HG03066 (cell line): ENCODE data around the gene ZNF331.
A peak's percentile ranks its signal among the peaks of the same experiment; 100 is the strongest.

ENCODE experiments used
- ATAC-seq: cut with Tn5 transposase; IDR thresholded peaks from one replicate; pipeline ENCODE4 v1.9.1; 2021; ENCODE audit warnings: low read depth; ENCODE audit not compliant: unreplicated experiment

ZNF331 gene

GRCh38 chr19:53520547-53521372 lies 17.2 kb upstream of the ZNF331 start:
- ATAC-seq, result peak; percentile 95

GRCh38 chr19:53521373-53522202 lies 16.4 kb upstream of the ZNF331 start:
- ATAC-seq, result no peak

- ATAC-seq, result no peak
Observed at GRCh38 chr19:53525922-53526321, 12.0 kb upstream of the ZNF331 start.

GRCh38 chr19:53530622-53531021 lies 7.3 kb upstream of the ZNF331 start:
- ATAC-seq, result no peak

- no peak for ATAC-seq
Observed at GRCh38 chr19:53531457-53531856, 6.5 kb upstream of the ZNF331 start.

- ATAC-seq, result no peak
Observed at GRCh38 chr19:53532362-53532761, 5.6 kb upstream of the ZNF331 start.

GRCh38 chr19:53536225-53536548 lies 1.8 kb upstream of the ZNF331 start:
- no peak for ATAC-seq

GRCh38 chr19:53537121-53537520 lies 824 bp upstream of the ZNF331 start:
- no peak for ATAC-seq

- no peak for ATAC-seq
Observed at GRCh38 chr19:53538378-53539109, 599 bp downstream of the ZNF331 start.

GRCh38 chr19:53540091-53540490 lies 2.1 kb downstream of the ZNF331 start:
- ATAC-seq, result no peak

GRCh38 chr19:53541971-53542370 lies 4.0 kb downstream of the ZNF331 start:
- no peak for ATAC-seq

- ATAC-seq, result no peak
Observed at GRCh38 chr19:53545271-53546065, 7.5 kb downstream of the ZNF331 start.

GRCh38 chr19:53546758-53547513 lies 9.0 kb downstream of the ZNF331 start:
- no peak for ATAC-seq

- no peak for ATAC-seq
Observed at GRCh38 chr19:53549340-53549739, 11.4 kb downstream of the ZNF331 start.

GRCh38 chr19:53552001-53552721 lies 14.2 kb downstream of the ZNF331 start:
- no peak for ATAC-seq

- ATAC-seq, result no peak
Observed at GRCh38 chr19:53553156-53553555, 15.2 kb downstream of the ZNF331 start.

- ATAC-seq, result no peak
Observed at GRCh38 chr19:53553865-53554791, 16.2 kb downstream of the ZNF331 start.

GRCh38 chr19:53554804-53555203 lies 16.9 kb downstream of the ZNF331 start:
- ATAC-seq, result no peak
